GM12872 (cell line): ENCODE results near the gene DENND4A.

ENCODE experiments used
- CTCF ChIP-seq: IDR thresholded peaks from 3 replicates; pipeline ENCODE4 v1.5.1; 2011; ENCODE audit warnings: low read depth, mild to moderate bottlenecking, low read length, moderate library complexity; ENCODE audit not compliant: insufficient read depth

Gene DENND4A

GRCh38 chr15:65732698-65733097 is 59.4 kb downstream of the DENND4A start:
- no peak for TF ChIP-seq CTCF

GRCh38 chr15:65731926-65732325 is 60.2 kb downstream of the DENND4A start:
- no peak for TF ChIP-seq CTCF

- TF ChIP-seq CTCF = no peak
Observed at GRCh38 chr15:65730549-65731172, 61.4 kb downstream of the DENND4A start.

- TF ChIP-seq CTCF = no peak
Observed at GRCh38 chr15:65724464-65725215, 67.5 kb downstream of the DENND4A start.

- TF ChIP-seq CTCF = no peak
Observed at GRCh38 chr15:65723876-65724275, 68.2 kb downstream of the DENND4A start.

GRCh38 chr15:65722191-65722590 is 69.9 kb downstream of the DENND4A start:
- no peak for TF ChIP-seq CTCF

GRCh38 chr15:65712415-65712814 is 79.7 kb downstream of the DENND4A start:
- TF ChIP-seq CTCF = no peak
